BJ (cell line): ENCODE results near the gene BRD7. TPM values are rescaled to one million over a fixed set of nuclear protein-coding genes. Genes with fewer than 3 reads are reported as not detected.

ENCODE experiments used
- CTCF ChIA-PET: fragments of 350-600 bp; formaldehyde crosslinking; extraction: SDS; loops from one replicate; lab custom pipeline; 2021; ENCODE audit warnings: antibody characterized with exemption, inconsistent platforms; lab: Yijun Ruan, JAX
- POLR2A ChIA-PET: fragments of 300-600 bp; sonication (Branson Sonifier 250); formaldehyde crosslinking; extraction: SDS; loops from one replicate; lab custom pipeline; 2021; ENCODE audit warnings: antibody characterized with exemption; lab: Charles Lee
- DNase-seq: peaks from one replicate; pipeline ENCODE4 v3.0.0-alpha.2; 2011; ENCODE audit warnings: low read depth
- H3K27me3 ChIP-seq: 2 replicates; pipeline ENCODE4 v1.6.0; 2011; ENCODE audit warnings: low read length; ENCODE audit not compliant: control insufficient read depth, insufficient read depth
- H3K36me3 ChIP-seq: 2 replicates; pipeline ENCODE4 v1.5.1; 2011; ENCODE audit warnings: low read length; ENCODE audit not compliant: control insufficient read depth, insufficient read depth
- H3K4me3 ChIP-seq: 2 replicates; pipeline ENCODE4 v1.5.1; 2011; ENCODE audit warnings: low read depth, mild to moderate bottlenecking, control low read depth, low read length
- polyA plus RNA-seq: library from polyadenylated mRNA; depleted of rRNA; stranded (reverse); fragments of >200 nt; gene quantifications from 2 replicates; pipeline ENCODE4 v1.2.3, GENCODE V29; 2011
- TF ChIP-seq, protein P1 (sequence below): IDR thresholded peaks from 2 replicates; pipeline ENCODE4 v1.5.1; 2011; ENCODE audit warnings: low read depth, mild to moderate bottlenecking, control low read depth, inconsistent platforms, low read length, moderate library complexity; ENCODE audit not compliant: insufficient read depth

The BRD7 gene
- polyA plus RNA-seq, 1 experiment: 30.3 TPM

DNA sequence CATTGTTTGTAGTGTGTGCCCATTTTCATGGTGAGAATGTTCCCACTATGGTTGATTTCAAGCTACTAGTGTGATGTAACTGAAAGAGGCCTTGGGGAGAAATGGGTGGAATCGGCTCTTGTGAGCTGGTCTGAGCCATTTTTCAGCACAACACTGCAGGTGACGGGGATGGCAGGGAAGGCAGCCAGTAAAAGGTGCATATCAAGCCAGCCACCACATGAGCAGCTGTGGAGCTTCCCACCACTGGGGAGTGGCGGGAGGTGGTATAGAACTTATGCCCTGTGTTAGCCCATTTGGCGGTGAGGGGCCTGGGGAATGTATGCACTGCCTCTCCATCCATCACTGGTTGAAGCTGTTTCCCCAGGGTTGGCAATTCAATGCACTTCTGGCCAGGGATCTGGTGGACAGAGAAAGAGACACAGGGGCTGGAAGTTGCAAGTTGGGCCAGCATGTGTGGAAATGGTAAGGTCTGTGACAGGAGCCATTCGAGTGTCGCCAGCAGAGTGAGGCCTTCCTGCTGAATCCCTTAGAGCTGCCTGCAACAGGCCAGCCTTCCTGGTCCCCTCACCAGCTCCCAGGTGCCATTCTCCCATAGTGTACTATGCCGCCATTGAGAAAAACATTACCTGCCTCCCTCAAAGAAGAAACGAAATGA, 31.7 kb upstream of the BRD7 start:
- ChIA-PET CTCF (interaction anchor here (0.6 to 1.1 kb wide), 2 partner anchors 45 to 133 kb away, joined by 3 to 4 read pairs; no protein-coding TSS in a partner anchor), POLR2A (no interaction called here)
- Histone ChIP-seq H3K36me3 (no peaks in the 10 kb centered on the region), H3K4me3 (no peak overlapping the region), H3K27me3 (peaks cover 3% of the 10 kb centered on the region; the same call in 1 of the 2 replicates)
- TF ChIP-seq, protein P1, sequence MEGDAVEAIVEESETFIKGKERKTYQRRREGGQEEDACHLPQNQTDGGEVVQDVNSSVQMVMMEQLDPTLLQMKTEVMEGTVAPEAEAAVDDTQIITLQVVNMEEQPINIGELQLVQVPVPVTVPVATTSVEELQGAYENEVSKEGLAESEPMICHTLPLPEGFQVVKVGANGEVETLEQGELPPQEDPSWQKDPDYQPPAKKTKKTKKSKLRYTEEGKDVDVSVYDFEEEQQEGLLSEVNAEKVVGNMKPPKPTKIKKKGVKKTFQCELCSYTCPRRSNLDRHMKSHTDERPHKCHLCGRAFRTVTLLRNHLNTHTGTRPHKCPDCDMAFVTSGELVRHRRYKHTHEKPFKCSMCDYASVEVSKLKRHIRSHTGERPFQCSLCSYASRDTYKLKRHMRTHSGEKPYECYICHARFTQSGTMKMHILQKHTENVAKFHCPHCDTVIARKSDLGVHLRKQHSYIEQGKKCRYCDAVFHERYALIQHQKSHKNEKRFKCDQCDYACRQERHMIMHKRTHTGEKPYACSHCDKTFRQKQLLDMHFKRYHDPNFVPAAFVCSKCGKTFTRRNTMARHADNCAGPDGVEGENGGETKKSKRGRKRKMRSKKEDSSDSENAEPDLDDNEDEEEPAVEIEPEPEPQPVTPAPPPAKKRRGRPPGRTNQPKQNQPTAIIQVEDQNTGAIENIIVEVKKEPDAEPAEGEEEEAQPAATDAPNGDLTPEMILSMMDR: no peak
- DNase-seq: no peak

DNA sequence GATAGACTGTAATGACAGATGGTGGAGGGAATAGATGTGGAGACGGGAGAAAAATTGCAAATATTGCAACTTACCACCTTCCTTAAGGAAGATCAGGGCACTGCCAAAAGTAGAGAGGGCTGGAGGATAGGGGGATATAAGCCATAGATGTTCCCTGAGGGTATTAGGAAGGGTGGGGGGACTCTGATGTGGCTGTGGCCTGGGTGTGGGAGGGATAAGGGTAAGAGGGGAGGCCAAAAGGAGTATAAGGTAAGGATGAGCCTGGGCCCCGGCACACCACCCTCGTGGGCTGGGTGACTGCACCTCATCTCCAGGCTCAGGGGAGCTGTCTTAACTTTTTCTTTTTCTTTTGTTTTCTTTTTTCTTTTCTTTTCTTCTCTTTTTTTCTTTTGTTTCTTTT, 30.6 kb upstream of the BRD7 start:
- CTCF ChIA-PET: no interaction called here
- Histone ChIP-seq H3K4me3 (no peak overlapping the region), H3K27me3 (peaks cover 3% of the 10 kb centered on the region; the same call in 1 of the 2 replicates), H3K36me3 (no peaks in the 10 kb centered on the region)
- POLR2A ChIA-PET: no interaction called here
- DNase-seq: no peak
- TF ChIP-seq, protein P1: no peak

GRCh38 chr16:50398336-50398735, 29.5 kb upstream of the BRD7 start:
- Histone ChIP-seq H3K27me3 (peaks cover 3% of the 10 kb centered on the region; the same call in 1 of the 2 replicates), H3K4me3 (no peak overlapping the region), H3K36me3 (no peaks in the 10 kb centered on the region)
- no peak for DNase-seq
- ChIA-PET CTCF (no interaction called here), POLR2A (no interaction called here)
- TF ChIP-seq, protein P1: no peak

- CTCF ChIA-PET: no interaction called here
- DNase-seq: no peak
- H3K4me3 ChIP-seq: no peak overlapping the region
- POLR2A ChIA-PET: no interaction called here
- no peaks in the 10 kb centered on the region; the same call in 1 of the 2 replicates for H3K27me3 ChIP-seq
- no peaks in the 10 kb centered on the region for H3K36me3 ChIP-seq
- TF ChIP-seq, protein P1: no peak
Measured at GRCh38 chr16:50396761-50397535, 28.2 kb upstream of the BRD7 start.
